Tibial nerve (tissue), 4 donors: Measurements from ENCODE around the gene POMZP3.
"Not testable (repeated sequence)": the region's sequence is repeated elsewhere in the genome, so short reads cannot be mapped to it uniquely, and the experiment has no call there.

Experiments used
- CTCF ChIP-seq, 5 experiments: fragments of 200-600 bp in 3 of 5; fragments of 450-650 bp in 2 of 5; sonication (generic) in 3 of 5; IDR thresholded peaks; one replicate each; pipeline ENCODE4 v1.5.1; 2016 to 2019; ENCODE audit warnings: antibody characterized with exemption in 5 of 5, mild to moderate bottlenecking in 3 of 5, moderate library complexity in 2 of 5
- EP300 ChIP-seq, 2 donors: sonication (generic); formaldehyde crosslinking; IDR thresholded peaks; one replicate each; pipeline ENCODE4 v1.6.1; 2017; ENCODE audit warnings: antibody characterized with exemption in 2 of 2, mild to moderate bottlenecking in 1 of 2
- POLR2A ChIP-seq, 2 donors: fragments of 450-650 bp; IDR thresholded peaks; one replicate each; pipeline ENCODE4 v1.6.1; 2017; ENCODE audit warnings: antibody characterized with exemption in 2 of 2, mild to moderate bottlenecking in 2 of 2, moderate library complexity in 2 of 2

GRCh38 chr7:76561342-76561741, 65.7 kb downstream of the POMZP3 start:
- TF ChIP-seq CTCF, POLR2A, EP300 (IDR thresholded peaks at IDR 0.05): not testable (repeated sequence)
